GM04503 (cell line): ENCODE measurements around the gene MMAA.
"Not testable (repeated sequence)": the region's sequence is repeated elsewhere in the genome, so short reads cannot be mapped to it uniquely, and the experiment has no call there.

Experiments used
- DNase-seq: peaks from one replicate; pipeline ENCODE4 v3.0.0-alpha.2; 2012; ENCODE audit warnings: low read depth

Gene MMAA

DNA sequence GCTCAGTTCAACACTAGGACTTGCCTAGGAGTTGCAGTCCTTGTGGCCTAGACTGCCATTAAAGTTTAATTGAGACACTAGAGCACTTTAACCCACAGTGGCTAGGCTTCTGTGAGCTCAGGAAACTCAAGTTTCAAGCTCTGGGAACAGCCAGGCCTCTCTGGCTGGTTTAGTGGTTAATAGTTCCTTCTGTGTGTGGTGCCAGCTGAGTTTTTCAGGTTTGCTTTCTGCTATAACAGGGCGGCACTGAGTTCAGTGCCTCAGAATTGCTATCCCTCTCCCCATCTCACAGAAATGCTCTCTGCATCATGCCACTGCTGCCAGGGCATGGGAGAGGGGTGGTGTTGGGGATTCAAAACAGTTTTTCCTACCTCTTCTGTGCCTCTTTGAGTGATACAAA, 15.9 kb downstream of the MMAA start:
- DNase-seq, result no peak

DNA sequence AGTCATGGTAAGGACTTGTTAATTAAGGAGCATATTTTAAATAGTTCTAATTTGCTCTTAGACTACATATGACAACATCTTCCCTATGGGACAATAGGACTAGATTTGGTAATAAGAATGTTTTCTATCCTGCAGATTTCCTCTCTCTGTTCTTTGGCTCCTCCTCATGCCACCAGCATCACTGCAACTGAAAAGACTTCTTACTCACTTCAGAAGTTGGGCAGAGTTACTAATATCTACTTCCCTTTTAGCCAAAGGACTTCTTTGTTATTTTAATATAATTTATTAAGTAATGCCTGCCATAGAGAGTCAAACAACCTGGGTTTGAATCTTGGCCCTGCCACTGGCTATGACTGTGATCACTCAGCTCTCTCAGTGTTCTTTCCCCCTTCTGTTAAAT, 16.4 kb downstream of the MMAA start:
- DNase-seq, result no peak

DNA sequence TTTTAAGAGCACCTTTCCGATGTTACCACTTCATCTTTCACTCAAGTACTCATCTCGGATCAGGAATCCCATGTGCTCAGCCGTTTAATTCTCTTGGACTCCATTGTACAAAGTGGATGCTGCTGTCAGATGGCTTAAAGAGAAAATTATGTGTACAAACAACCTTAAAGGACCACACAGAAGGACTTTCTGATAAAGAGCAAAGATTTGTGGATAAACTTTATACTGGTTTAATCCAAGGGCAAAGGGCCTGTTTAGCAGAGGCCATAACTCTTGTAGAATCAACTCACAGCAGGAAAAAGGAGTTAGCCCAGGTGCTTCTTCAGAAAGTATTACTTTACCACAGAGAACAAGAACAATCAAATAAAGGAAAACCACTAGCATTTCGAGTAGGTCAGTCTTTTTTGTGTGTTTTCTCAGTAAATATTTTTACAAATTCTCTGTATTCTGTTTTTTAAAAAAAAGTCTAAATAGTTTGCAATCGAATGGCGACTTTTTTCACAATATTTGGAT, 20.1 kb downstream of the MMAA start:
- DNase-seq, result no peak

- DNase-seq, result peak; percentile 39
These were observed 21.1 kb downstream of the MMAA start for GRCh38 chr4:145640236-145640635.

GRCh38 chr4:145643295-145643694, 24.1 kb downstream of the MMAA start:
- DNase-seq, result no peak

- DNase-seq, result no peak
These were observed 25.5 kb downstream of the MMAA start for GRCh38 chr4:145644699-145645098.

- DNase-seq, result no peak
These were observed 37.0 kb downstream of the MMAA start for GRCh38 chr4:145656156-145656555.

- no peak for DNase-seq
These were observed 40.9 kb downstream of the MMAA start for GRCh38 chr4:145660064-145660463.

DNA sequence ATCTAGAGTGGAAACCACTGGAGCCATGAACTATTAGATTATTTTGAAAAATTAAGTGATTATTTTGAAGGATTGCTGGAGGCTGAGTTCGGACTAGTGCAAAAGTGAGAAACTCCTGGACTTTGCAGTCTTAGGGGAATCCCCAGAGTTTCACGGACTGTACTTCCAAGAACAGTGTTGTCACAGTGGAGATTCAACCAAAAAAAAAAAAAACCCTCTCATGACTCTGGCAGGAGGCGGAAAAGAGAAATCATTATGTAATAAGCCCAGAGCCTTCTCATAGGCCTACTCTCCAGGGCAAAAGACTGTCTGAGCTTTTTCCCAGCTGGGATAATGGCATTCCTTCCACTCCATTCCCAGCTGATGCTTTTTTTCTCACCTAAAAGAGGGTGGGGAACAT, 44.0 kb downstream of the MMAA start:
- no peak for DNase-seq

DNA sequence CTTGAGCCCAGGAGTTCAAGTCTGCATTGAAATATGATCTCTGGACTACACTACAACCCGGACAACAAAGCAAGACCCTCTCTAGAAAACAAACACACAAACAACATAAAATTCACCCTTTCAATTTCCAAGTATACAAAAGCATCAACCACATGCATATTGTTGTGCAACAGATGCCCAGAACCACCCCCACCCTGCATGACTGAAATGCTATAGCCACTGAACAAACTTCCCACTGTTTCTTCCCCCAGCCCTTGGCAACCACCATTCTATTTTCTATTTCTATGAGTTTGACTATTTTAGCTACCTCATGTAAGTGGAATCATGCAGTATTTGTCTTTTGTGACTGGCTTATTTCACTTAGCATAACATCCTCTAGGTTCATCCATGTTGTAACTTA, 46.6 kb downstream of the MMAA start:
- DNase-seq, result no peak

DNA sequence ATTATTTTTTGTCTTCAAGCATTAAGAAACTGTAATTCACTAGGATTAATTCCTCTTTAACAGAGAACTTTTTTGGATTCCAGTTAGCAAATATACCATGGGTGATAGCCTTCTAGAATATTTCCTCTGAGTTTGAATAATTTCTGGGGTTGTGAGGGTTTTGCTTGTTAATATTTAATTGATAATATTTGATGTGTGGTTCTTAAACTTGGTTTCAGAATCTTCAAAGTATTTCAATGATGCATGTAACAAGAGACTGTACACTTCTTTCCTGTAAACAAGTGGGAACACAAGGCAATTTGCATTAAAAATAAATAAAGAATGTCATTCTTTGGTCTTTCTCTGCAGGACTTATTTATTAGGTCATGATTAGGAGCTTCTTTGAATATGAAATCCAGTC, 51.2 kb downstream of the MMAA start:
- no peak for DNase-seq

GRCh38 chr4:145679520-145679919, 60.3 kb downstream of the MMAA start:
- DNase-seq, result peak; percentile 50

DNA sequence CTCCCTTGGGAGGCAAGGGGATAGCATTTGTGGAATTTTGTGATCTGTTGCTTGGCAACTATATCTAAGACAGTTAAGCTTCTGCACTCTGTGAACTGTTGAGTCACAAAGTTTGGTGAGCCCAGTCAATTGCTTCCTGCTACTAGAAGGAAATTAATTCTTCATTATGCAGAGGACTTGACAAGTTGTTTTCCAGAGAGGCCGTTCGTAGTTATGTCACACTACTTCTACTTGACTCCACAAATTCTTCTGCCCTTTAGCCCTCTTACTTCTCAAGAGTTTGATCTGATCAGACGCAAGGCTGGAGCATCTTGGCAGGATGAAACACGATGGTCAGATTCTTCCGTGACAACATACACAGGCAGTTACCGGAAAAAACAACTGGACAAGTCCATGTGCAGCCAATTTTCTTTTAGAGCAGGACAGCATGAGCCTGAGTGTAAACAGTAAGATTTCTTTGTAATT, 60.8 kb downstream of the MMAA start, which contains the start of gene C4orf51:
C4orf51 (plus strand) TSS at position 156 of the 465 bp plus-strand sequence; CDS start at position 214, 58 bp downstream.
- peak; percentile 55 for DNase-seq

DNA sequence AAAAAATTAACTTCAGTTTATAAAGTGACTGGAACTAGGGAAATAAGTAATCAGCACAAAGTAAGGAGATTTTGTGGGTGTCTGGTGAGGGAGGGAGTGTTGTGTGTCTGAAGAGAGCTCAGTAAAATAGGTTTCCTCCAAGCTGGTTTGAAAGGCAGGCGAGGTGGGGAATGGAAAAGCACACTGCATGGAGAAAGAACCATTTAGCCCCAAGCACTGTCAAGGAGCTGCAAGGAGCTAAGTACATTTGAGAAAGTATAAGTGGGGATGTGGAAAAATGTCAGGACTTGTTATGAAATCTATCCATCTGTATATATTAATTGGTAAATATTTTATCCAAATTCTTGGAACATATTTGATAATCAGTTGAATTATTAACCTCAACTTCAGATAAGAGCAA, 61.7 kb downstream of the MMAA start:
- DNase-seq, result no peak

- no peak for DNase-seq
These were observed 62.3 kb downstream of the MMAA start for GRCh38 chr4:145681518-145681917.

DNA sequence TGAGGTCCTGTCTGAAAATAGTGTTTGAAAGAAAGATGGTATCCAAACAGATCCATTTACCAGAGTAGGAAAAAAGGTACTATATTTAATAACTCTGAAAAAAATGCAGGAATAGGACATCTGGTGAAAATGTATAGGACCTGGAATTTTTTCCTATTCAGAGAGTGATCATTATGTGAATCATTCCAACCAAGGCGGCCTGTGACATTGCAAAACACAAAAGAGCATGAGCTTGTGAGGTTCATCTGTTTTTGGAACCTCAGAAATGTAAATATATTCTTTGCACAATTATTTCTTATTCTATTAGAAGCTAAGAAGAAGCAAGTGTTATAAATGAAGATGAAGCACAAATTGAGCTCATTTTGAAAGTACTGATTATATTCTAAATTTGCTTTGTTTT, 62.8 kb downstream of the MMAA start:
- no peak for DNase-seq

DNA sequence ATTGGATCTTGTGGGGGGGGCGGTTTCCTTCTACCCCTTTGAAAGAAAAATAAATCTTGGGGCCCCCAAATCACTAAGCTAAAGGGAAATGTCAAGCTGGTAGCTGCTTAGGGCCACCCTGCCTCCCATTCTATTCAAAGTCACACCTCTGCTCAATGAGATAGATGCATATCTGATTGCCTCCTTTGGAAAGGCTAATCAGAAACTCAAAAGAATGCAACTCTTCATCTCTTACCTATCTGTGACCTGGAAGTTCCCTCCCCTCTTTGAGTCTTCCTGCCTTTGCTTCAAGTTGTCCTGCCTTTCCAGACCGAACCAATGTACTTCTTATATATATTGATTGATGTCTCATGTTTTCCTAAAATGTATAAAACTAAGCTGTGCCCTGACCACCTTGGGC, 67.8 kb downstream of the MMAA start:
- no peak for DNase-seq

DNA sequence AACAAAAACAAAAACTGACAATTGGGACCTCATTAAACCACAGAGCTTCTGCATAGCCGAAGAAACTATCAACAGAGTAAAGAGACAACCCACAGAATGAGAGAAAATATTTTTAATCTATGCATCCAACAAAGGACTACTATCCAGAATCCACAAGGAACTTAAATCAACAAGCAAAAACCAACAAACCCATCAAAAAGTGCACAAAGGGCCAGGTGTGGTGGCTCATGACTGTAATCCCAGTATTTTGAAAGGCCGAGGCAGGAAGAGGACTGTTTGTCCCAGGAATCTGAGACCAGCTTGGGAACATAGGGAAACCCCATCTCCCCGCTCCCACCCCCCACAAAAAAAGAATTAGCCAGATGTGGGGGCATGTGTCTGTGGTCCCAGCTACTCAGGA, 71.4 kb downstream of the MMAA start:
- DNase-seq, result no peak

GRCh38 chr4:145691416-145691815, 72.2 kb downstream of the MMAA start:
- not testable (repeated sequence) for DNase-seq

- no peak for DNase-seq
These were observed 75.7 kb downstream of the MMAA start for GRCh38 chr4:145694929-145695328.

DNA sequence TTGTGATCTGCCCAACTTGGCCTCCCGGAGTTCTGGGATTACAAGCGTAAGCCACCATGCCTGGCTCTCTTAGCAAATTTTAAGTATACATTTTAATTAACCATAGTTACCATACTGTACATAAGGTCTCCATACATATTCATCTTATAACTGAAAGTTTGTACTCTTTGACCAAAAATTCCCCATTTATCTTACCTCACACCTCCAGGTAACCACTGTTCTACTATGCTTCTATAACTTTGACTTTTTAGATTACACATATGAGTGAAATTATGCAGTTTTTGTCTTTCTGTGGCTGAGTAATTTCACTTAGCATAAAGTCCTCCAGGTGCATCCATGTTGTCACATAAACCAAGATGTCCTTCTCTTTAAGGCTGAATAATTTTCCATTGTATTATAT, 78.1 kb downstream of the MMAA start:
- no peak for DNase-seq

- DNase-seq, result no peak
These were observed 79.3 kb downstream of the MMAA start for GRCh38 chr4:145698507-145698906.

- no peak for DNase-seq
These were observed 84.8 kb downstream of the MMAA start for GRCh38 chr4:145703850-145704497.

DNA sequence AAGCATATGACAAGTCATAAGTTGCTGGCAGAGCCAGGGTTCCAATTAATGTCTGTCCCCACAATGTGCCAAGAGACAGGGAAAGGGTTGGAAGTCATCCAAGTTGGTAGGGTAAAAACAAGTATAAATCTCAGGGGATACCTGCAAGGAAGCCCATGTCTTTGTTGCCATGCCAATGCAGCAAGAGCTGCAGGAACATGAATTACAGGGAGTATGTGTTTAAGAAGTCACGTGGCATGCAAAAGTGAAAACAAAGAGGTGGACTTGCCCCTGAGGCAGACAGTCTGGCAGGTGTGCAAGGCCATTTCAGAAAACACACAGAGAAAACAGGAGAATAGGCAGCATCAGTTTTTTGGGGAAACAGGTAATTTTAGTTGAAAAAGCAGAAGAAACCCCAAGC, 90.2 kb downstream of the MMAA start:
- DNase-seq, result no peak
